AG20443 (cell line): Measurements from ENCODE around the gene SSBP2.
A peak's percentile ranks its signal among the peaks of the same experiment; 100 is the strongest.
"Not testable (repeated sequence)": the region's sequence is repeated elsewhere in the genome, so short reads cannot be mapped to it uniquely, and the experiment has no call there.

ENCODE experiments used
- DNase-seq: peaks from one replicate; pipeline ENCODE4 v3.0.0; 2012; ENCODE audit warnings: low spot score, mixed read lengths

Gene SSBP2

GRCh38 chr5:81427566-81427965, 323.3 kb downstream of the SSBP2 start:
- no peak for DNase-seq

- DNase-seq: no peak
Measured at GRCh38 chr5:81426359-81427030, 324.4 kb downstream of the SSBP2 start.

GRCh38 chr5:81425569-81425968, 325.3 kb downstream of the SSBP2 start:
- DNase-seq: peak; percentile 34

GRCh38 chr5:81424728-81425127, 326.2 kb downstream of the SSBP2 start:
- DNase-seq: no peak

- peak; percentile 13 for DNase-seq
Measured at GRCh38 chr5:81422671-81423070, 328.2 kb downstream of the SSBP2 start.

- DNase-seq: peak; percentile 81
Measured at GRCh38 chr5:81420039-81420667, 330.7 kb downstream of the SSBP2 start.

- DNase-seq: no peak
Measured at GRCh38 chr5:81418606-81419005, 332.3 kb downstream of the SSBP2 start.

GRCh38 chr5:81417052-81417451, 333.8 kb downstream of the SSBP2 start:
- DNase-seq: no peak

- no peak for DNase-seq
Measured at GRCh38 chr5:81409896-81410295, 341.0 kb downstream of the SSBP2 start.

GRCh38 chr5:81409361-81409760, 341.5 kb downstream of the SSBP2 start:
- DNase-seq: no peak

GRCh38 chr5:81408496-81408895, 342.4 kb downstream of the SSBP2 start:
- peak; percentile 40 for DNase-seq

GRCh38 chr5:81407811-81408210, 343.1 kb downstream of the SSBP2 start:
- DNase-seq: not testable (repeated sequence)

GRCh38 chr5:81405126-81405891, 345.6 kb downstream of the SSBP2 start:
- no peak for DNase-seq

GRCh38 chr5:81402192-81402930, 348.5 kb downstream of the SSBP2 start:
- no peak for DNase-seq

- DNase-seq: no peak
Measured at GRCh38 chr5:81401266-81401665, 349.6 kb downstream of the SSBP2 start.

- DNase-seq: no peak
Measured at GRCh38 chr5:81400375-81400774, 350.5 kb downstream of the SSBP2 start.

GRCh38 chr5:81398741-81399140, 352.2 kb downstream of the SSBP2 start:
- DNase-seq: no peak

GRCh38 chr5:81397176-81397575, 353.7 kb downstream of the SSBP2 start:
- peak; percentile 54 for DNase-seq

- no peak for DNase-seq
Measured at GRCh38 chr5:81395262-81395661, 355.6 kb downstream of the SSBP2 start.

- peak; percentile 59 for DNase-seq
Measured at GRCh38 chr5:81393783-81394718, 356.8 kb downstream of the SSBP2 start, which contains the start of gene ACOT12. Gene ACOT12 (minus strand): TSS chr5:81394134. CDS start chr5:81394114, 20 bp downstream.

GRCh38 chr5:81393430-81393782, 357.5 kb downstream of the SSBP2 start:
- no peak for DNase-seq
